PC-3 (cell line): Measurements from ENCODE around the gene ZNF799. TPM values are rescaled to one million over a fixed set of nuclear protein-coding genes. Genes with fewer than 3 reads are reported as not detected.

Source experiments
- ATAC-seq: fragments of 200-7000 bp; cut with Tn5 transposase; 2 replicates; pipeline ENCODE4 v1.9.1; 2020; ENCODE audit warnings: mild to moderate bottlenecking, moderate library complexity
- Bru-seq: library from RNA; stranded (reverse); fragments of 400-500 nt; gene quantifications from one replicate; lab custom pipeline; 2021; lab: Mats Ljungman, UMichigan
- BruChase-seq, 2 experiments: library from RNA; stranded (reverse); fragments of 400-500 nt; gene quantifications; one replicate each; lab custom pipeline; 2021; lab: Mats Ljungman, UMichigan
- BruUV-seq: library from RNA; stranded (reverse); fragments of 400-500 nt; replicated peaks from 2 replicates; lab custom pipeline; 2021; lab: Mats Ljungman, UMichigan
- CTCF ChIA-PET: fragments of 300-600 bp; sonication (Branson Sonifier 250); formaldehyde crosslinking; loops from one replicate; lab custom pipeline; 2022; ENCODE audit warnings: antibody characterized with exemption; lab: Charles Lee
- POLR2A ChIA-PET: fragments of 300-600 bp; sonication (Branson Sonifier 250); formaldehyde crosslinking; loops from one replicate; lab custom pipeline; 2022; ENCODE audit warnings: antibody characterized with exemption; ENCODE audit not compliant: unreplicated experiment; lab: Charles Lee
- DNase-seq: peaks from one replicate; pipeline ENCODE4 v3.0.0-alpha.2; 2015
- H2AFZ ChIP-seq: fragments of 300-600 bp; sonication (generic); 2 replicates; pipeline ENCODE4 v1.6.0; 2016; ENCODE audit warnings: antibody characterized with exemption, low read length
- H3F3A ChIP-seq: fragments of 300-600 bp; sonication (generic); one replicate; pipeline ENCODE4 v1.6.0; 2017; ENCODE audit warnings: antibody characterized with exemption, low read length, control low read depth, mild to moderate bottlenecking; ENCODE audit not compliant: unreplicated experiment
- H3K27ac ChIP-seq: fragments of 300-600 bp; sonication (generic); 2 replicates; pipeline ENCODE4 v1.5.1; 2016; ENCODE audit warnings: mild to moderate bottlenecking, low read length
- H3K27me3 ChIP-seq: fragments of 300-600 bp; sonication (generic); 2 replicates; pipeline ENCODE4 v1.6.1; 2016; ENCODE audit warnings: low read length, mixed read lengths
- H3K36me3 ChIP-seq: fragments of 300-600 bp; sonication (generic); 2 replicates; pipeline ENCODE4 v1.6.1; 2016; ENCODE audit warnings: low read depth, mixed run types, low read length, mixed read lengths
- H3K4me1 ChIP-seq: fragments of 300-600 bp; sonication (generic); 2 replicates; pipeline ENCODE4 v1.5.1; 2016; ENCODE audit warnings: low read length; ENCODE audit not compliant: insufficient read depth
- H3K4me2 ChIP-seq: fragments of 300-600 bp; sonication (generic); 2 replicates; pipeline ENCODE4 v1.6.0; 2016; ENCODE audit warnings: low read length
- H3K4me3 ChIP-seq: fragments of 300-600 bp; sonication (generic); 2 replicates; pipeline ENCODE4 v1.5.1; 2016; ENCODE audit warnings: mild to moderate bottlenecking, low read length, mixed read lengths
- H3K79me2 ChIP-seq: fragments of 300-600 bp; sonication (generic); 2 replicates; pipeline ENCODE4 v1.6.1; 2017; ENCODE audit warnings: low read length, mixed read lengths
- H3K9ac ChIP-seq: fragments of 300-600 bp; sonication (generic); 2 replicates; pipeline ENCODE4 v1.6.0; 2016; ENCODE audit warnings: mild to moderate bottlenecking, low read length
- H3K9me2 ChIP-seq: fragments of 300-600 bp; sonication (generic); replicated peaks from 2 replicates; pipeline ENCODE4 v1.6.1; 2016; ENCODE audit warnings: mixed run types, low read length, mixed read lengths
- H3K9me3 ChIP-seq: fragments of 300-600 bp; sonication (generic); 2 replicates; pipeline ENCODE4 v1.6.1; 2016; ENCODE audit warnings: low read length, mixed read lengths
- H4K20me1 ChIP-seq: fragments of 300-600 bp; sonication (generic); 2 replicates; pipeline ENCODE4 v1.6.1; 2016; ENCODE audit warnings: low read length, mixed read lengths
- EZH2 ChIP-seq: fragments of 300-600 bp; sonication (generic); IDR thresholded peaks from one replicate; pipeline ENCODE4 v1.6.1; 2017; ENCODE audit warnings: antibody characterized with exemption, mild to moderate bottlenecking, low read length; ENCODE audit not compliant: unreplicated experiment
- EZH2phosphoT487 ChIP-seq: fragments of 300-600 bp; sonication (generic); IDR thresholded peaks from 2 replicates; pipeline ENCODE4 v1.6.1; 2018; ENCODE audit warnings: mild to moderate bottlenecking, antibody characterized with exemption, low read length, borderline replicate concordance
- intact Hi-C: fragments of 100-400 bp; cut with micrococcal nuclease; formaldehyde crosslinking; loops from 2 replicates; pipeline ENCODE4 v1.9.0; 2023
- long read RNA-seq: library from polyadenylated mRNA; unstranded; transcript quantifications from one replicate; pipeline ENCODE4 v2.0.0, GENCODE V29; 2021; ENCODE audit not compliant: unreplicated experiment
- total RNA-seq: library from RNA; depleted of rRNA; stranded (reverse); fragments of >200 nt; gene quantifications from 2 replicates; pipeline ENCODE4 v1.2.3, GENCODE V29; 2014; rRNA removed
- TF ChIP-seq, protein P1 (sequence below): fragments of 300-600 bp; sonication (generic); conservative IDR thresholded peaks from 2 replicates; pipeline ENCODE4 v1.5.1; 2017; ENCODE audit warnings: antibody characterized with exemption, low read depth, mild to moderate bottlenecking, low read length

ZNF799 gene
- total RNA-seq: 3.8 and 5.9 TPM in 2 replicates
- percentile 80 among the genes with signal in this experiment for Bru-seq, nascent RNA
- BruChase-seq, experiment 1, labeled RNA remaining after a 6-hour chase: percentile 92 among the genes with signal in this experiment
- percentile 96 among the genes with signal in this experiment for BruChase-seq, experiment 2, labeled RNA remaining after a 2-hour chase
- long read RNA-seq, transcript ZNF799-202 (4 exons, 2,583 nt): major isoform, 18 of 21 reads
- long read RNA-seq, partial matches to known transcripts: 1 of 21 reads
- long read RNA-seq, other reads (novel, unspliced or antisense): 2 of 21 reads

GRCh38 chr19:12400633-12401502 lies at the start of gene ZNF799:
Gene ZNF799 (minus strand): TSS chr19:12401271. CDS start chr19:12401070, 201 bp downstream.
- Histone ChIP-seq H3K27ac (peak within 1 kb of the TSS; percentile 67), H2AFZ (peak within 1 kb of the TSS; percentile 91), H3K27me3 (no peaks in the 10 kb centered on the region), H3K4me3 (peak within 1 kb of the TSS; percentile 92), H4K20me1 (no peaks in the 10 kb centered on the region), H3K9me3 (peaks cover 10% of the 10 kb centered on the region; the same call in 1 of the 2 replicates), H3K36me3 (peaks cover 17% of the 10 kb centered on the region), H3F3A (no peaks in the 10 kb centered on the region), H3K79me2 (peaks cover 41% of the 10 kb centered on the region), H3K4me2 (peak within 1 kb of the TSS; percentile 93), H3K9ac (peak within 1 kb of the TSS; percentile 75), H3K9me2 (no peaks in the 10 kb centered on the region), H3K4me1 (0 out of 2 replicates have a peak, but pooled peaks cover 4% of the 10 kb centered on the region)
- intact Hi-C loops: loop anchor here (2.0 to 5.0 kb wide), 3 partner anchors 41 to 150 kb away; partner anchors contain the start of genes ZNF44, ZNF443 and ZNF564
- TF ChIP-seq EZH2: no peak
- TF ChIP-seq, protein P1, sequence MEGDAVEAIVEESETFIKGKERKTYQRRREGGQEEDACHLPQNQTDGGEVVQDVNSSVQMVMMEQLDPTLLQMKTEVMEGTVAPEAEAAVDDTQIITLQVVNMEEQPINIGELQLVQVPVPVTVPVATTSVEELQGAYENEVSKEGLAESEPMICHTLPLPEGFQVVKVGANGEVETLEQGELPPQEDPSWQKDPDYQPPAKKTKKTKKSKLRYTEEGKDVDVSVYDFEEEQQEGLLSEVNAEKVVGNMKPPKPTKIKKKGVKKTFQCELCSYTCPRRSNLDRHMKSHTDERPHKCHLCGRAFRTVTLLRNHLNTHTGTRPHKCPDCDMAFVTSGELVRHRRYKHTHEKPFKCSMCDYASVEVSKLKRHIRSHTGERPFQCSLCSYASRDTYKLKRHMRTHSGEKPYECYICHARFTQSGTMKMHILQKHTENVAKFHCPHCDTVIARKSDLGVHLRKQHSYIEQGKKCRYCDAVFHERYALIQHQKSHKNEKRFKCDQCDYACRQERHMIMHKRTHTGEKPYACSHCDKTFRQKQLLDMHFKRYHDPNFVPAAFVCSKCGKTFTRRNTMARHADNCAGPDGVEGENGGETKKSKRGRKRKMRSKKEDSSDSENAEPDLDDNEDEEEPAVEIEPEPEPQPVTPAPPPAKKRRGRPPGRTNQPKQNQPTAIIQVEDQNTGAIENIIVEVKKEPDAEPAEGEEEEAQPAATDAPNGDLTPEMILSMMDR: 0 out of 2 replicates have a peak, but pooled peaks have one; percentile 18
- DNase-seq: peak; percentile 99
- BruUV-seq: no TSS peak
- ATAC-seq: peak; percentile 96
- CTCF ChIA-PET: no interaction called here
- POLR2A ChIA-PET: interaction anchor here (0.6 kb wide), 1 partner anchor 56 kb away, joined by 4 read pairs; no protein-coding TSS in a partner anchor

DNA sequence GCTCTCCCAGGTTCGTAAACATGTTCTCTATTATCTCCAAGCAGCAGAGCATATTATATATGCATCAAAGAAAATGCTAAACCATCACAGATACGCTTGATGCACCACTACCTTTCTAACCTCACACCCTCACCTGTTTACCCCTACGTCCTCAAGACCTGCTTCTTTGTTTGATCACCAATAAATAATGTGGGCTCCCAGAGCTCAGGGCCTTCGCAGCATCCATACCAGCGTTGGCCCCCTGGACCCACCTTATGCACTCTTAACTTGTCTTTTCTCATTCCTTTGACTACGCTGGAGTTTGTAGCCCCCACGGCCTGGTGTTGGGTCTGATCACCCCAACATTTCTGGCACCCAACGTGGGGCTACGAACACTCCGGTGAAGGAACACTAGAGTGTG lies 49.8 kb upstream of the ZNF799 start:
- DNase-seq (no peak), ATAC-seq (no peak)
- no peaks in the 10 kb centered on the region for H3K79me2 ChIP-seq
- H3K36me3 ChIP-seq: no peaks in the 10 kb centered on the region
- TF ChIP-seq, protein P1: no peak
- TF ChIP-seq EZH2 (no peak), EZH2phosphoT487 (no peak)
- H3K4me3 ChIP-seq: no peak overlapping the region
- no TSS peak for BruUV-seq
- H3K9me2 ChIP-seq: no peaks in the 10 kb centered on the region
- H3K4me2 ChIP-seq: no peak overlapping the region
- H2AFZ ChIP-seq: no peak overlapping the region
- intact Hi-C loops: no loop called here
- 0 out of 2 replicates have a peak, but pooled peaks cover 5% of the 10 kb centered on the region for H3K4me1 ChIP-seq
- CTCF ChIA-PET: no interaction called here
- no peaks in the 10 kb centered on the region for H4K20me1 ChIP-seq
- H3K9me3 ChIP-seq: peaks cover 27% of the 10 kb centered on the region
- POLR2A ChIA-PET: no interaction called here
- no peak overlapping the region for H3K9ac ChIP-seq
- no peaks in the 10 kb centered on the region for H3K27me3 ChIP-seq
- H3K27ac ChIP-seq: no peak overlapping the region
- H3F3A ChIP-seq: no peaks in the 10 kb centered on the region
